Smooth muscle cell (in vitro differentiated cells): ENCODE results near the gene NPY4R2. TPM values are rescaled to one million over a fixed set of nuclear protein-coding genes. Genes with fewer than 3 reads are reported as not detected.
"Not testable (repeated sequence)": the region's sequence is repeated elsewhere in the genome, so short reads cannot be mapped to it uniquely, and the experiment has no call there.

ENCODE experiments used
- DNase-seq: peaks from one replicate; lab custom pipeline; 2025; ENCODE audit not compliant: unreplicated experiment; lab: John Stamatoyannopoulos, UW
- H2AFZ ChIP-seq: fragments of 200-600 bp; sonication (generic); 2 replicates; pipeline ENCODE4 v1.6.0; 2016; ENCODE audit warnings: antibody characterized with exemption, low read depth, mild to moderate bottlenecking
- H3F3A ChIP-seq: fragments of 200-600 bp; sonication (generic); 2 replicates; pipeline ENCODE4 v1.6.0; 2017; ENCODE audit warnings: antibody characterized with exemption, low read depth
- H3K27ac ChIP-seq: fragments of 200-600 bp; sonication (generic); 2 replicates; pipeline ENCODE4 v1.5.1; 2016; ENCODE audit warnings: low read depth, mild to moderate bottlenecking
- H3K27me3 ChIP-seq: fragments of 200-600 bp; sonication (generic); 2 replicates; pipeline ENCODE4 v1.6.1; 2016; ENCODE audit warnings: low read depth, mild to moderate bottlenecking
- H3K36me3 ChIP-seq: fragments of 200-600 bp; sonication (generic); 2 replicates; pipeline ENCODE4 v1.5.1; 2016; ENCODE audit warnings: low read depth
- H3K4me1 ChIP-seq: fragments of 200-600 bp; sonication (generic); 2 replicates; pipeline ENCODE4 v1.5.1; 2016; ENCODE audit warnings: low read depth
- H3K4me2 ChIP-seq: fragments of 200-600 bp; sonication (generic); 2 replicates; pipeline ENCODE4 v1.6.0; 2016; ENCODE audit warnings: mild to moderate bottlenecking
- H3K4me3 ChIP-seq: fragments of 200-600 bp; sonication (generic); 2 replicates; pipeline ENCODE4 v1.5.1; 2016; ENCODE audit warnings: mild to moderate bottlenecking
- H3K79me2 ChIP-seq: fragments of 200-600 bp; sonication (generic); 2 replicates; pipeline ENCODE4 v1.6.0; 2016; ENCODE audit warnings: low read depth, mild to moderate bottlenecking
- H3K9ac ChIP-seq: fragments of 200-600 bp; sonication (generic); 2 replicates; pipeline ENCODE4 v1.6.0; 2016; ENCODE audit warnings: low read depth
- H3K9me3 ChIP-seq: fragments of 200-600 bp; sonication (generic); replicated peaks from 2 replicates; pipeline ENCODE4 v1.5.1; 2016; ENCODE audit warnings: low read depth
- H4K20me1 ChIP-seq: fragments of 200-600 bp; sonication (generic); 2 replicates; pipeline ENCODE4 v1.6.0; 2016; ENCODE audit warnings: low read depth
- WGBS: methylation state at CpG from one replicate; pipeline ENCODE4 v1.1.7; 2016; ENCODE audit warnings: low lambda C conversion rate; 5-methylcytosine and 5-hydroxymethylcytosine counted together
- polyA plus RNA-seq: library from polyadenylated mRNA; unstranded; fragments of >200 nt; fragmentation: Nextera tagmentation; extraction: Ambion mirVana; gene quantifications from 2 replicates; pipeline ENCODE4 v1.2.1, GENCODE V29; 2016
- total RNA-seq: library from RNA; depleted of rRNA; stranded (reverse); fragments of >200 nt; gene quantifications from 2 replicates; pipeline ENCODE4 v1.2.3, GENCODE V29; 2014

The NPY4R2 gene
- total and polyA plus RNA-seq, 2 experiments from 2014 or later = not detected

- not testable (repeated sequence) for H3K36me3 ChIP-seq, DNase-seq, H2AFZ ChIP-seq, H3K79me2 ChIP-seq, H4K20me1 ChIP-seq, H3K4me2 ChIP-seq, H3K4me3 ChIP-seq, H3K27ac ChIP-seq, H3K9ac ChIP-seq, H3K9me3 ChIP-seq, H3K4me1 ChIP-seq, H3K27me3 ChIP-seq, H3F3A ChIP-seq
Measured at GRCh38 chr10:47890737-47891136, 27.7 kb upstream of the NPY4R2 start.

- H3K9ac ChIP-seq, H3K36me3 ChIP-seq, H3K79me2 ChIP-seq, H3K4me3 ChIP-seq, H4K20me1 ChIP-seq, H3K9me3 ChIP-seq, H3F3A ChIP-seq, H3K27ac ChIP-seq, H3K27me3 ChIP-seq, DNase-seq, H2AFZ ChIP-seq, H3K4me1 ChIP-seq, H3K4me2 ChIP-seq: not testable (repeated sequence)
- WGBS = 89% methylated on average over 2 of the region's 2 CpGs
Measured at GRCh38 chr10:47892494-47893261, 25.8 kb upstream of the NPY4R2 start.

GRCh38 chr10:47894571-47894970, 23.9 kb upstream of the NPY4R2 start:
- H3K27ac ChIP-seq, H3K9ac ChIP-seq, H2AFZ ChIP-seq, H3K9me3 ChIP-seq, H3K36me3 ChIP-seq, H3K4me1 ChIP-seq, H3K27me3 ChIP-seq, DNase-seq, H3F3A ChIP-seq, H3K79me2 ChIP-seq, H4K20me1 ChIP-seq, H3K4me3 ChIP-seq, H3K4me2 ChIP-seq: not testable (repeated sequence)
- 94% methylated on average over 1 of the region's 2 CpGs for WGBS

- H3K4me2 ChIP-seq, H3K27ac ChIP-seq, DNase-seq, H3K27me3 ChIP-seq, H3F3A ChIP-seq, H3K9ac ChIP-seq, H3K36me3 ChIP-seq, H2AFZ ChIP-seq, H3K79me2 ChIP-seq, H3K4me1 ChIP-seq, H3K4me3 ChIP-seq, H4K20me1 ChIP-seq, H3K9me3 ChIP-seq: not testable (repeated sequence)
- no CpG with 5 or more reads among the region's 2 CpGs for WGBS
Measured at GRCh38 chr10:47897813-47898212, 20.6 kb upstream of the NPY4R2 start.

- not testable (repeated sequence) for H3K4me3 ChIP-seq, H3K27ac ChIP-seq, DNase-seq, H3K9me3 ChIP-seq, H3K9ac ChIP-seq, H3K27me3 ChIP-seq, H3K4me2 ChIP-seq, H3K36me3 ChIP-seq, H2AFZ ChIP-seq, H3K79me2 ChIP-seq, H3F3A ChIP-seq, H4K20me1 ChIP-seq, H3K4me1 ChIP-seq
- 100% methylated on average over 1 of the region's 1 CpG for WGBS
Measured at GRCh38 chr10:47909333-47909732, 9.1 kb upstream of the NPY4R2 start.

DNA sequence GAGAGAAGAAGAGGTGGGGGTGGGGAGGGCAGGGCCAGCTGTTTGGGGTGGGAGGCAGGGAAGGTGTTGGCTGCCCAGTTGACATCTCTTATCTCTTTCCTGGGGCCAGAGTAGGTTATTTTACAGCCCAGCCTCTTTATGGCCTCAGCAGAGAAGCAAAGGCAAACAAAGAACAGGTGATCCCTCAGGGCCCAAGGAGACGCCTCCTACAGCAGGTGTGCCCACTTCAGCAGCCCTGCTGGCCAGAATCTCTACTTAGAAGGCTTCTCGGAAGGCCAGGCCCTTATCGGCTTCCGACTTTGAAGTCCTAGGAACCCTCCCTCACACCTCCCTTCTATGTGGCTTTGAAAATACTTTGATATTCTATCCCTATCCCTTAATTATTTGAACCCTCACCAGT, 8.0 kb upstream of the NPY4R2 start:
- WGBS = no CpG with 5 or more reads among the region's 4 CpGs
- H3K79me2 ChIP-seq, H3K4me2 ChIP-seq, H3K36me3 ChIP-seq, H3K4me1 ChIP-seq, H4K20me1 ChIP-seq, H3K4me3 ChIP-seq, H3K9me3 ChIP-seq, H3F3A ChIP-seq, H3K9ac ChIP-seq, H3K27me3 ChIP-seq, H2AFZ ChIP-seq, H3K27ac ChIP-seq, DNase-seq: not testable (repeated sequence)

DNA sequence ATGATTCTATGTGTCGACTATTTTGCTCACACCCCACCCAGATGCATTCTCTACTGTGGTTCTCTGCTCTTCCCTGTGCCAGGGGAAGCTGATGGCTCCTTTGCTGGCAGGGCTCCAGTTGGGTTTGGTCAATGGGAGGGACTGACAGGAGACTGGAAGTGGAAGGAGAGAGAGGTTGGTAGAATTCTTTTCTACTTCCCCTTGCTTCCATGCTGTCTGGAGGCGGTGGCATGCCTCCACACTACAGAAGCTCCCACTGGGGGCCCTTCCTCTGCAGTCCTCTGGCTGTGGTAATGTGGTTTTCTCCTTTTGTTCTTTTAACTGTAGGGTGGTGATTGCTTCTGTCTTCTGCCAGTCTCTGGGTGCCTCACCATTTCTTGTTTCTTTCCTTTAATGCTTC, 4.4 kb upstream of the NPY4R2 start:
- not testable (repeated sequence) for H3K4me3 ChIP-seq, H3F3A ChIP-seq, H3K9ac ChIP-seq, H3K27ac ChIP-seq, DNase-seq, H3K36me3 ChIP-seq, H3K9me3 ChIP-seq, H4K20me1 ChIP-seq, H3K79me2 ChIP-seq, H3K27me3 ChIP-seq, H3K4me1 ChIP-seq, H2AFZ ChIP-seq, H3K4me2 ChIP-seq
- WGBS = no CpG with 5 or more reads among the region's 2 CpGs

DNA sequence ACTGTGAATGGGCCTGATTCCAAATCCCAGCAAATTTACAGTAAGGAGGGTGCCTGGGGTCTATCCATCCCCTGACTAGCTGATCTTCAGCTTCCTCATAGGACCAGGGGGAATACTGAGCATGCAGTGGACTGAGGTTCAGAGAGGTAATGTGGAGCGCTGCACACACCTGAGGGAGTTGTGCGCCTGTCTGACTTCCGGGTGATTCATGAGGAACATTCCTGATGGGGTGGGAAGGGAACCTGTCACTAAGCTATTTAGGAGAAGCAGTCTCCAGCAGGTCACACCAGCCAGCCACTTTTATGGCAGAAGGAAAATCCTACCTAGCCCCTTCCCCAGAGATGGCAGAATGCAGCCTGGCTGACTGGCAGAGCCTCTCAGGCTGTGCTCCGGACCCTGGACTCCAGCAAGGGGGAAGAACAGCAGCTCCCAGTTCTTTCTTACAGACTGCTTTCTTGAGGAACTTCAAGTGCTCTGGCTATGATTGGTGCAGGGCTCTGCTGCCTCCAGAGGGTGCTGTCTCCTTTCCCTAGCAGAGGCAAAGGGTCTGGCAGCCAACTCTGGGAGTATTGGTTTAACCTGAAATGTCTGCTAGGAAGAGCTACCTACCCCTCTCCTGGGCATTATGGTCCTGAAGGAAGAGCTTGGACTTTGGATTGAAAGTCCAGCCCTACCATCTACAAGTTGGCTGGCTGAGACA, 2.5 kb upstream of the NPY4R2 start:
- WGBS = no CpG with 5 or more reads among the region's 4 CpGs
- not testable (repeated sequence) for H3K27me3 ChIP-seq, H2AFZ ChIP-seq

More for the DNA sequence above, 2.5 kb upstream of the NPY4R2 start:
- H3K9me3 ChIP-seq, H3K79me2 ChIP-seq, H4K20me1 ChIP-seq, H3K4me2 ChIP-seq, H3K36me3 ChIP-seq, H3F3A ChIP-seq, H3K27ac ChIP-seq, DNase-seq, H3K4me1 ChIP-seq, H3K4me3 ChIP-seq, H3K9ac ChIP-seq: not testable (repeated sequence)
